Measurements from ENCODE around the gene P2RY6.

The P2RY6 gene

GRCh38 chr11:73237471-73238290 is 34.5 kb upstream of the P2RY6 start:
- DNase-seq, result no peak

- no peak for DNase-seq
Measured at GRCh38 chr11:73239111-73239521, 33.0 kb upstream of the P2RY6 start.

- DNase-seq, result no peak
Measured at GRCh38 chr11:73239571-73240189, 32.5 kb upstream of the P2RY6 start.

- DNase-seq, result no peak
Measured at GRCh38 chr11:73240190-73240781, 31.9 kb upstream of the P2RY6 start.

GRCh38 chr11:73241300-73241699 is 30.8 kb upstream of the P2RY6 start:
- no peak for DNase-seq

GRCh38 chr11:73242251-73243092 is 29.7 kb upstream of the P2RY6 start:
- DNase-seq, result peak; percentile 29 to 56

- no peak for DNase-seq
Measured at GRCh38 chr11:73243093-73243485, 29.0 kb upstream of the P2RY6 start.

GRCh38 chr11:73244589-73245240 is 27.4 kb upstream of the P2RY6 start:
- no peak for DNase-seq

GRCh38 chr11:73245461-73245860 is 26.7 kb upstream of the P2RY6 start:
- no peak for DNase-seq

- no peak for DNase-seq
Measured at GRCh38 chr11:73246303-73246702, 25.8 kb upstream of the P2RY6 start.

GRCh38 chr11:73248526-73249185 is 23.5 kb upstream of the P2RY6 start:
- no peak for DNase-seq

- DNase-seq, result no peak
Measured at GRCh38 chr11:73249304-73249703, 22.8 kb upstream of the P2RY6 start.

- DNase-seq, result no peak
Measured at GRCh38 chr11:73249853-73250783, 22.0 kb upstream of the P2RY6 start.

- no peak for DNase-seq
Measured at GRCh38 chr11:73252577-73253191, 19.5 kb upstream of the P2RY6 start.

- no peak for DNase-seq
Measured at GRCh38 chr11:73257342-73258103, 14.6 kb upstream of the P2RY6 start.

GRCh38 chr11:73258104-73259035 is 13.8 kb upstream of the P2RY6 start:
- DNase-seq, result no peak

- no peak for DNase-seq
Measured at GRCh38 chr11:73259406-73260126, 12.6 kb upstream of the P2RY6 start.

GRCh38 chr11:73260127-73260457 is 12.0 kb upstream of the P2RY6 start:
- no peak for DNase-seq

Measured in inflammatory macrophage treated with lipopolysaccharide for 1 hour (primary cell).